HG02973 (cell line): Measurements from ENCODE around the gene ALOX15B.
"Not testable (repeated sequence)": the region's sequence is repeated elsewhere in the genome, so short reads cannot be mapped to it uniquely, and the experiment has no call there.

Experiments
- ATAC-seq: cut with Tn5 transposase; IDR thresholded peaks from one replicate; pipeline ENCODE4 v1.9.1; 2021; ENCODE audit warnings: moderate library complexity; ENCODE audit not compliant: unreplicated experiment

ALOX15B gene

DNA sequence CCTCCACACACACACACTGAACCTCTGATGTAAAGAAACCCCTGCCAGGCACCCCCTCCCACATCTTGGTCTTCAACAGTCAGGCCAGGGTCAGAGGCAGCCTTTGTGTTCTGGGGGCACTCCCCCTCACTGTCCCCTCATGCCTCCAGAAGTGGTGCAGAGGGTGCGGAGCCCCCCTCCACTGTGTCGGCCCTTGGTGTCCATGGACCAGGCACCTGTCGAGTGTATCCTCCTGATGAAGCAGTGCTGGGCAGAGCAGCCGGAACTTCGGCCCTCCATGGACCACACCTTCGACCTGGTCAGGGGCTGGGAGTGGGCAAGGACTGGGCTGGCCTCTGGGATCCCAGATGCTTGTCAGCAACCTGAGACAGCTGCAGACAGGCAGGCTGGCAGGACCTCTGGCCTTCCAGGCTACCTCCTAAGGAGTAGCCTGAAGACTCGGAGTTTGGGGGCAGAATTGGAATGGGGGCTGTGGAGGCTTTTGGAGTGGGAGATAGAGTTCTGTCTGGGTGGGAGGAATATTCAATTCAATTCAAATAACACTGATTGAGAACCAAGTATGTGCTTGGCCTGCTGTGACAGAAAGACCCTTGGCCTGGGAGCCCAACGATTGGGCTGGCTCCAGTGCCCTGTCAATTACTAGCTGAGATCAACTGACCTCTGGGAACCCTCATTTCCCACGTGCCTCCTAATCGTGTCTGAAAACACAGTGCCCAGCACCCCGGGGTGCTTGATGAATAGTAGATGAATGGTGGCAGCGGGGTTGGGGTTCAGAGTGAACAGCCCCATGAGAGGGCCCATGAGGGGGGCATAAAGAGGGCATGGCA is 24.9 kb upstream of the ALOX15B start:
- ATAC-seq = no peak

DNA sequence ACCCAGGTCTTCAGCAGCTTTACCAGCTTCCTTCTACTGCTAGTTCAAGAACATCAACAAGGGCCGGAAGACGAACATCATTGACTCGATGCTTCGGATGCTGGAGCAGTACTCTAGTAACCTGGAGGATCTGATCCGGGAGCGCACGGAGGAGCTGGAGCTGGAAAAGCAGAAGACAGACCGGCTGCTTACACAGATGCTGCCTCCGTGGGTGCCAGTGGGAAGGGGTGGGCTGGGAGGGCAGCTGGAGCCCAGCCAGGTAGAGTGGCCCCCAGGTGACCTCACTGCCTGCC is 24.4 kb upstream of the ALOX15B start:
- ATAC-seq = no peak

DNA sequence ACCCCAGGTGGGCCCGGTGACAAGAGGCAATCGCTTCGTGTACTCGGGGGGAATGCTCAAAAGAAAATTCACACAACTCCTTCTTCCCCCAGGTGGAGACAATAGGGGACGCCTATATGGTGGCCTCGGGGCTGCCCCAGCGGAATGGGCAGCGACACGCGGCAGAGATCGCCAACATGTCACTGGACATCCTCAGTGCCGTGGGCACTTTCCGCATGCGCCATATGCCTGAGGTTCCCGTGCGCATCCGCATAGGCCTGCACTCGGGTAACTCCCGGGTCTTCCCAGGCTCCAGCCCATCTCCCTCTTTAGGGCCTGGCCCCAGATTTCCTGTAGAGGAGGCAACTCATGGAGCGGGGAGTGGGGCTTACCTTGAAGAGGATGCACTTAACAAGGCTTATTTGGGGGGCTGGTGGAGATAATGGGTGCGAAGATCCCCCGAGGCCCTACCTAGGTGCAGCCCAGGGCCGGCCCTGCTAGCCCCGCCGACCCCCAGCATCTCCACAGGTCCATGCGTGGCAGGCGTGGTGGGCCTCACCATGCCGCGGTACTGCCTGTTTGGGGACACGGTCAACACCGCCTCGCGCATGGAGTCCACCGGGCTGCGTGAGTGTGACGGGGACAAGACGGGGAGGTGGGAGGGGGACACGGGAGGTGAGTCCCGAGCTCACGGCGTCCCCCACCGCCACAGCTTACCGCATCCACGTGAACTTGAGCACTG is 23.5 kb upstream of the ALOX15B start:
- no peak for ATAC-seq

DNA sequence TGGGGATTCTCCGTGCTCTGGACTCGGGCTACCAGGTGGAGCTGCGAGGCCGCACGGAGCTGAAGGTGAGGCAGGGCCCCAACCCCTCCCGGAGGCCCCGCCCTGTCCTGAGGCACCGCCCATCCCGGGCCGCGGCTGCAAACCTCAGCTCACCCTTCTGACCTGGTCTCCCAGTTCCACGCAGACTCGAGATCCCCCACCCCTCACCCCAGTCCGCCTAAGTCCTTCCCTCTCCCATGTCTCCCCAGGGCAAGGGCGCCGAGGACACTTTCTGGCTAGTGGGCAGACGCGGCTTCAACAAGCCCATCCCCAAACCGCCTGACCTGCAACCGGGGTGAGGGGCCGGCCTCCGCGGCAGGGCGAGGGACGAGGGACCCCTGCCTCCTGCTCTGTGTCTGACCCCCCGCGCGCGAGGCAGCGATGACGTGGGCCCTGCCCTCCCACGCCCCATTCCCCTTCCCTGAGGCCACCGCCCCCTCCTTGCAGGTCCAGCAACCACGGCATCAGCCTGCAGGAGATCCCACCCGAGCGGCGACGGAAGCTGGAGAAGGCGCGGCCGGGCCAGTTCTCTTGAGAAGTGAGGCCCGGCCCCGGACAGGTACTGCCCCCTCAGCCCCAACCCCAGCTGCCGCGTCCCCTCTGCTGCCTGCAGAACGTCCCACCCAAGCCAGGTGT is 22.8 kb upstream of the ALOX15B start:
- ATAC-seq = no peak

DNA sequence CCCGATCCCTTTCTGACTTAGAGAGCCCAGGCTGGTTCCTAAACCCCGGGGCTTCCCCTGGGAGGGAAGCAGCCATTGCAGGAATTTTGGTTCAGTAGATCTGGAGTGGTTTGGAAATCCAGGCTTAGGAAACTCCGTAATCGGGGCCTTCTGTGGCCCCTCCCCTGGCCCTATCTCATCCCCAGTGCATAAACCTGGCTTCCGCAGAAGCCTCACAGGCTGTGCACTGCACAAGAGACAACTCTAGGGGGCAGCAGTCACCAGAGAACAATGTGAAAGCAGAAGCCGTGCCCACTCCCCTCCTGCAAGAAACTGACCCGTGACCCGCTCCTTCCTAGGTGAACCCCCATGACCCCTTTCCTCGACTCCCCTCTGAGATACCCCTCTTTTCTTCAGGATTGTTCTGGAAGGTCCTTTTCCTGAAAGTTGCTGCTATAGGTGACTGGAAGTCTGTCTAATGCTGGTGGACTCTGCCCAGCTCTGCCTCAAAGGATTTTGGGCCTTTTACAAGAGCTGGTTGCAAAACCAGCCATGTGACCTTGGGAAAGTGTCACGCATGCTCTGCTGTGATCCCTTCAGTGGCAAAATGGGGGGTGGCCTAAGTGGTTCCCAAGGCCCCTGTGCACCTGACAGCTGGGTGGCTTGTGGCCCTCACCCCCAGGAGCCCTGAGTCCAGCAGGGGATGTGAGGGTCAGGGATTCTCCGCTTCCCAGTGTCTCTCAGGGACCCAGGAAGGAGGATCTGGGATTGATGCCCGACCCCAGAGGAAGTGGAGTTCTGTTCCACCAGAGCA is 22.0 kb upstream of the ALOX15B start:
- no peak for ATAC-seq

DNA sequence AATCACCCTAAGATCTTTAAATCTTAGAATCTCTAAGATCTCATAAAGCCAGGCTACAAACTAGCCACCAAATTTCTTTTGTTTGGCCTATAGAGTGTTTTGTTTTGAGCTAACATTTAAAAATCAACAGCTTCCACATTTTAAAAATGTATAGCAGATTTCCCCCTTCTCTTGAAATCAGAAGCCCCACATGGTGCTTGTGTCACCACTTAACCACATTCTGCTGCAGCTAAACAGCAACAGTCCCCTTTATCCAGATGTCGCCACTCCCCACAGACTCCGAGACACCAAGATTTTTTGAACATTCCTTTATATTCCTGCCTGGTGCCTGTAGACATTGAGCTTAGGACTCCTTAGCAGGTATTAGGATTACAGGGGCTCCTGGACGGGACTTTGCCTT is 20.4 kb upstream of the ALOX15B start:
- ATAC-seq = no peak

DNA sequence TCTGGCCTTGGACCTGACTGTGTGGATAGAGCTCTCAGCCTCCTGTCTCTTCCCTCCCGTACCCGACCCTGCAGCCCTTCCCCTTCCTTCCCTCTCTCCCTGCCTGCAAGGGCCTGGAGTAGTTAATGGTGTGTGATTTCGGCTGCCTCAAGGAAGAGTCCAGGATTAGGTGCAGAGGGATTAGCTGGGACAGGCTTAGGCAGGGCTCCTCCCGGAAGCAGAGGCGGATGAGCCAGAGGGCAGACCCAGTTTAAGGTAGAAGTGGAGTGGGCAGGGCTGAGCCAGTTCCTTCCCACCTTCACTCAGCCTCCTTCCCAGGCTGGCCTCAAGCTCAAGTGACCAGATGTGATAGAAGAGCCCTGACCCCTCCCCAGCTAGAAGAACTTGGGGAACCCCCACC is 19.7 kb upstream of the ALOX15B start:
- no peak for ATAC-seq

DNA sequence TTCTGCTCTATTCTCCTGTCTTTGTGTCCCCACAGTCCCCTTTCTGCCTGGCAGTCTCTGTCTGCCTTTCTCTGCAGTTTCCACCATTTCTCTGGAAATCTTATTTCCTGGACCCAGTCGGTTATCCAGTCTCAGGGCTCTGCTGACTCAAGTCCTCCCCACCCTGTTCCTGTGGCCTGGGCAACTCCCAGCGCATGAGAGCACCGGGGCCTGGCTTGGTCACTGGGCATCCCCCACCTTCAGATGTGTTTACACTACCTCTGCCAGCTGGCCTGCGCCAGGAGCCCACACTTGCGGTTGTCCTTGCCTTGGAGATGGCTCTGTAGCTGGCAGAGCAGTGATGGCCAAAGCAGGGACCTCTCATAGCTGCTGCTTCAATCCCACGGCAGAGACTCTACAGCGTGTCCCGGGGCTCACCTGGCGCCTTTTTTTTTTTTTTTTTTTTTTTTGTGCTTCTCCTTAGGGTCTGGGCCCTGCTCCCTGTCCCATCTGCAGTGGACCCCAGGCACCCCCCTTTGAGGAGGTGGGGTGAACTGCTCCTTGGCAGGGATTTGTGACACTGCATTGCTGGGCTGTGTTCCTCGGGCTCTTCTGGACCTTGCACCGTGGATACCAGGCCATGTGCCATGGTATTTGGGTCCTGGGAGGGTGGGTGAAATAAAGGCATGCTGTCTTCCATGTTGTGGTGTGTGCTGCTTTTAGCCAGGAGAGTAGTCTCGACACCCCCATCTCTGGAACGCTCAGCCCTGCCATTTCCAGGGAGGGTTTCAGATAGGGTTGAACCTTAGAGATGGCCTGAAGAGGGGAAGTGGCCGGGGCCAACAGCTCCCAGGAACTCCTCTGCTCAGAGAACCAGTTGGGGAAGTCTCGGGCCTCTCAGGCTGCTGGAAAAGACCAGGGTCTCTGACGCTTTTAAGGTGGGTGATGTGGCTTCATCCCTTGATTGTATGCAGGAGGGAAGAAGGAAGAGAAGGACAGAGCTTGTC is 18.9 kb upstream of the ALOX15B start:
- ATAC-seq = no peak

DNA sequence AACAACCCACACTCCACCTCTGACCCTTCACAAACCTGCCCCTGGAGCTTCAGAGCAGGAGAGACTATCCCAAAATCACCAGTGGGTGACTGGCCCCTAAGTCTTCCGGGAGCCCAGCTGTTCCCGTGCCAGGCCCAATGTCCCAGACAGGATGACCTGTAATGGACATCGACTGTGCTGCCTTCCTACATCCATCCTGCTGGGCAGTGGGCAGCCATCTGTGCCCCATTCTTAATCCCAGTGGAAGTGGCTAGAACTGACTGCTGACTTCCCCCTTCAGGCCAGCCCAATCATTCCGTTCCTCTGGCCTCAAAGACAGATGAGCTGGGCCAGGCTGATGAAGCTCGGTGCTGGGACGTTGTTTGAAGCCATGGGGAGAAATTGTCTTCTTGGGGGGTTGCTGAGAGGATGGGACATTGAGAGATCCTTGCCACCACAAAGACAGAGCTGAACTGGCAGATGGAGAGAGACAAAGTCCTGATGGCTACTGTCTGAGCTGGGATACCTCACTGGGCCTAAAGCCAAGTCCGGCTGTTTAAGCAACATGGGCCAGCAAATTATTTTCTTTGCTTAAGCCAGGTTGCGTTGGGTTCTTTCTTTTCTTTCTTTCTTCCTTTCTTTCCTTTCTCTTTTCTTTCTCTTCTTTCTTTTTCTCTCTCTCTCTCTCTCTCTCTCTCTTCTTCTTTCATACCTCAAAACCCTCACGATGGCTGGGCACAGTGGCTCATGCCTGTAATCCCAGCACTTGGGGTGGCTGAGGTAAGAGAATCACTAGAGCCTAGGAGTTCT is 17.9 kb upstream of the ALOX15B start:
- ATAC-seq = no peak

DNA sequence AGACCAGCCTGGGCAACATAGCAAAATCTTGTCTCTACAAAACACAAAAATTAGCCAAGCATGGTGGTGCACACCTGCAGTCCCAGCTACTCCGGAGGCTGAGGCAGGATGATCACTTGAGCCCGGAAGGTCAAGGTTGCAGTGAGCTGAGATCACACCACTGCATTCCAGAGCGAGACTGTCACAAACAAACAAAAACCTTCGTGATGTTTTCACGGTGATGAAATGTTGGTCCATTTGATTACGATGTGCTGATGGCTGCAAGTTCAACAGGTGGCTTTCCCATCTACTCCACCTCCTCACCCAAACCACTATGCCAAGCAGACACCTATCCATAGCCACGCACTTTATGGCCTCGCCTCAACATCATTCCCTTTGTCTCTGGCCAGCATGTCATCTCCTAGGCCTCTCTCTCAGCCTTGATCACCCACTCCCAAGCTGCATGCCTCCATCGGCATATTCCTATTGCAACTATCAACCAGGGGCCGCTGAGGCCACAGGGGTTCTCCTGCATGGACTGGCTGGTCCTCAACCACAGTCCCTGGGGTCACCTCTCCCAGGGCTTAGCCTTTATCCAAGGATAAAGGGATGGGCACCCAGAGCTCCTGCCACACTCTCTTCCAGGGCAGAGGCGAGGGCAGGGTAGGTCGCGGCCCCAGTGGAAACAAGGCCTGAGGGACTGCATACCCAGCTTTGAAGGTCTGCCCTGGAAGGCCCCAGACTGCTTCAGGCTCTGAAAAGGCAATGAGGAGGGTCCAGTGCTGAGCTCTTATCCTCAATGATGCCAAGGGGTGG is 17.1 kb upstream of the ALOX15B start:
- ATAC-seq = no peak

DNA sequence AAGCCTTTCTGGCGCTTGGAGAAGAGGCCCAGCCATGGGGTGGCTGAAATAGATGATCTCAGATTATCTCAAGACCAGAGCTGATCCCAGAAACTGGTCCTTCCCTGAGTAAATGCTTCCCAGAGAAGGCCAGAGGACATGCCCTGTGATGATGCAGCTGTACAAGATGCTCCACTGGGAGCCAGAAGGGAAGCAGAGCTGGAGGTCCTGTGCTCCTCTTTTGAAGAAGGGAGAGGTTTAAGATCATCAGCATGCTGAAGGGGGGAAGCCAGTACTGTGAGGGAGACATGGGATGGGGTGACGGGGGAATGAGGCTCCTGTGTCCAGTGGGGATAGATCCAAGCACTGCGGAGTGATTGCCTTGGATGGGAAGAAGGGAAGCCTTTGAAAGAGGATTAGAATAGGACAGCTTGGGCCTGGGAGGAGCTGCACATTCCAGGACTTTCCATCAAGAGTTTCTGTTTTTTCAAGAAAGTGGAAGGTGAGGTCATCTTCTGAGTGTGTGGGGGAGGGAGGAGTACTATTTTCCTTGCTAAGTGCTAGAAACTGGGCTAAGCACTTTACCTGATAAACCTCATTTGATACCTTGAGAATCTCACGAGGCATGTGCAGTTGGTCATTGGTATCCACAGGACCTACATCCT is 16.4 kb upstream of the ALOX15B start:
- no peak for ATAC-seq

DNA sequence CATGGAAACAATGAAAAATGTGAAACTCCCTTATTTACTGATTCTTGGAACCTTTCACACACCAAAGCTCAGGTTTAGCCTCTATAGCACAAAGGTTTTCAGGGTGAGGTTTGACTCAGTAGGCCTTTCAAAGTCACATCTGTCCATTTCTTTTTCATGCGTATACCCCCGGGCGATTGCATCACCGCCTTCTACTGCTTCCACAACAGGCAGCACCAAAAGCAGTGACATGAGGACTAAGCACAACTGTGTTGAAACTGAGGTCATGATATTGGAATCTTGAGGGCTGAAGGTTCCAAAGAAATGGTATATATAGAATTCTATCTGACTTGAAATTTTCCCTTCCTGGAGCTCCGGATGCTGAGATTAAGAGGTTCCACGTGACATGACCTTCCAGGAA is 14.7 kb upstream of the ALOX15B start:
- ATAC-seq = not testable (repeated sequence)

DNA sequence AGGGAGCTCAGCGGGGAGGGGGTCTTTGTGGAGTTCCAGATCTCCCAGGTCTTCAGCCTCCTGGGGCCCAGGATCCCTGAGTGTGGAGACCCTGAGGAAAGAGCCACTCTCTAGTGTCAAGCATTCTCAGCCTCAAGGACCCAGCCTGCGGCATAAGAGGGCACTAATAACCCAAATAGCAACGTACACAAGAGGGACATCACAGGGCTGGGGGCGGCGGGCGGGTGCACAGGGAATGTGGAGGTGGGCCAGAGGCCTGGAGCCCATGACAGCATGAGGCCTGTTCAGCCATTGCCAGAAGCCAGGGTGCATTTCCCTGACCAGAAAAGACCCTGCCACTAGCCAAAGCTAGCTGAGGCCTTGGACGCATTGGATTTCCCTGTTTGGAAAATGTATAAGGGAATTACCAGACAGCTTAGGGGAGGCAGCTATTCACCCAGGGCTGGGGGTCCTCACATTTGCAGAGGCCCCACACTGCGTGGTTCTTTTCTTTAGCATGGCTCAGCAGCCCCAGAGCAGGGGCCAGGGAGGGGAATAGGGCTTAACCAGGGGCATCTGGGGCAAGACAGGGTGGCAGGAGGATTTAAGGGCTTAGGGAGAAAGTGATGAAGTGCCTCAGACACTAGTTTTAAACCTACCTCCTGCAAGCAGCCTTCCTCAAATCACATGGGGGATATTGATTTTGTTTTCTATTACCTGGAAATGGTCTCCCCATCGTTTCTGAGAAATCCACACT is 13.5 kb upstream of the ALOX15B start:
- no peak for ATAC-seq

DNA sequence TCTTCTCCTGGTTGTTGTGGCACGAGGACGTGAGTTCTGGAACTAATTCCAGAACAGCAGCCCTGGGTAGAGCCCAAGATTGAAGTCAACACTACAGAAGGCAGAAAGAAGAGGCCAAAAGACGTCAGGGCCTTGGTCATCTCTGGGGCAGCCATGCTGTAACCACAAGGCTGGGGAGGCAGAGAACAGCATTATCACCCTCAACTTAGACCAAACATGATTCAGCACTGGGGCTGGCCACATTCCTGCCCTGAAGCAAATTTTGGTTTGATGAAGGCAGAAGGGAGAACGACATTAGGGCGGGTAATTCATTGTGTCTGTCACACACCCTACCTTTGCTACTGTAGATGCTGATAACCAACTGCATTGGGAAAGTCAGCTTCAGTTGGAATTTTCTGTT is 9.7 kb upstream of the ALOX15B start:
- no peak for ATAC-seq

DNA sequence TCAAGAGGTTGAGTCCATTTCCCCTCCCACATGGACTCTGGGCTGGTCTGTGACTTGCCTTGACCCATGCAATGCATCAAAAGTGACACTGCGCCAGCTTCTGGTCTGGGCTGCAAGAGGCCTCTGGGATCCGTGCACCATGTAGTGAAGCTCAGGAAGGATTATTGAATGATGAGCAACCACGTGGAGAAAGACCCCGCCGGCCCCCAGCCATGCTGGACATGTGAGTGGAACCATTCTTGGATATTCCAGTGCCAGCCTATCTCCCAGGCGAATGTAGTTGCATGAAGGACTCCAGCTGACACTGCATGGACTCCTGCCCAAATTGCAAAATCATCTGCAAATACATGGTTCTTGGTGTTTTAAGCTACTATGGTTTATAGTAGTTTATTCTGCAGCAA is 7.6 kb upstream of the ALOX15B start:
- ATAC-seq = no peak

DNA sequence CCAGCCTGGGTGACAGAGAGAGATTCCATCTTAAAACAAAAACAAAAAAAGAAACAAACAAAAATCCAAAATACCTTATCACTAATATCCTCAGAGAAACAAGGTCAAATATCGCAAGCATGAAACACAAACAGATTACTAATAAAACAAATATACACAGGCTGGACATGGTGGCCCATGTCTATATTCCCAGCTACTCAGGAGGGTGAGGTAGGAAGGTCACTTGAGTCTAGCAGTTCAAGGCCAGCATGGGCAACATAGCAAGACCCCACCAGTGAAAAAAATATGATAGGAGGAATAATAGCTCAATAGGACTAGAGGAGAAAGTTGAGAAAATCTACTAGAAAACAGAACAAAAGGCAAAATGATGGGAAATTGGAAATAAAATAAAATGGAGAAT is 6.9 kb upstream of the ALOX15B start:
- ATAC-seq = no peak

DNA sequence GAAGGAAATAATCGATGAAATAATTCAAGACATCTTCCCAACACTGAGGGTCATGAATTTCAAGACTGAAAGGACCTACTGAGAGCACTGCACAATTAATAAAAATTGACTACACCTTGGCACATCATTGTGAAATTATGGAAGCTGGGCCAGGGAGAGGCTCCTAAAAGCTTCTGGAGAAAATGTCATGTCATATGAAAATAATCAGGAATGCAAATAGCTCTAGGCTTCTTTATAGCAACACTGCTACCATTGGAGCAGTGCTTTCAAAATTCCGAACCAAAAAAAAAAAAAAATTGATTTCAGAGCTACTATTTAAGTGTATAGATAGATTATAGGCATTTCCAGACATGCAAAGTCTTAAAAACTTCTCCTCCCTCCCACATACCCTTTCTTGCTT is 6.4 kb upstream of the ALOX15B start:
- ATAC-seq = no peak
